GM12878 (cell line): Measurements from ENCODE around the gene CPNE4. TPM values are rescaled to one million over a fixed set of nuclear protein-coding genes. Genes with fewer than 3 reads are reported as not detected.
A peak's percentile ranks its signal among the peaks of the same experiment; 100 is the strongest.

Experiments
- ATAC-seq: fragments of 200-7000 bp; cut with Tn5 transposase; 3 replicates; pipeline ENCODE4 v1.9.1; 2020; ENCODE audit warnings: mild to moderate bottlenecking, moderate library complexity
- BruUV-seq: library from RNA; stranded (reverse); fragments of 400-500 nt; replicated peaks from 2 replicates; lab custom pipeline; 2021; lab: Mats Ljungman, UMichigan
- CTCF ChIA-PET: fragments of 300-600 bp; sonication (Branson Sonifier 250); formaldehyde crosslinking; extraction: SDS; loops from one replicate; lab custom pipeline; 2021; ENCODE audit warnings: inconsistent platforms; lab: Yijun Ruan, JAX
- POLR2A ChIA-PET: fragments of 350-600 bp; formaldehyde crosslinking; extraction: SDS; loops from one replicate; lab custom pipeline; 2021; ENCODE audit warnings: inconsistent platforms; lab: Charles Lee
- RAD21 ChIA-PET: fragments of 300-600 bp; sonication (Branson Sonifier 250); formaldehyde crosslinking; loops from one replicate; lab custom pipeline; 2023; ENCODE audit warnings: antibody characterized with exemption; ENCODE audit not compliant: unreplicated experiment; lab: Charles Lee
- SMC1A ChIA-PET: fragments of 300-600 bp; sonication (Branson Sonifier 250); formaldehyde crosslinking; loops from one replicate; lab custom pipeline; 2023; ENCODE audit not compliant: unreplicated experiment, uncharacterized antibody; lab: Charles Lee
- DNase-seq: peaks from one replicate; pipeline ENCODE4 v3.0.0-alpha.2; 2011; ENCODE audit warnings: low read depth, low spot score
- FAIRE-seq: peaks from 3 replicates; lab custom pipeline; 2011; peaks lifted over from hg19 to GRCh38; lab: Jason Lieb, UNC
- H2AFZ ChIP-seq: 2 replicates; pipeline ENCODE4 v1.6.0; 2011; ENCODE audit warnings: low read depth, low read length, control low read depth; ENCODE audit not compliant: control insufficient read depth
- H3K27ac ChIP-seq: 2 replicates; pipeline ENCODE4 v1.5.1; 2011; ENCODE audit warnings: control low read depth; ENCODE audit not compliant: control insufficient read depth, insufficient read depth
- H3K27me3 ChIP-seq, 2 experiments: replicated peaks in 1 of 2; 2 replicates each; pipeline versions ENCODE4 v1.6.0 to v1.6.1; 2011; ENCODE audit warnings: low read length in 1 of 2; ENCODE audit not compliant: control insufficient read depth in 2 of 2, insufficient read depth in 2 of 2
- H3K36me3 ChIP-seq, 2 experiments: 2 replicates each; pipeline ENCODE4 v1.5.1; 2011; ENCODE audit warnings: low read length in 1 of 2; ENCODE audit not compliant: control insufficient read depth in 2 of 2, insufficient read depth in 2 of 2
- H3K4me1 ChIP-seq: 2 replicates; pipeline ENCODE4 v1.6.1; 2011; ENCODE audit warnings: mild to moderate bottlenecking, low read length, moderate library complexity, mixed read lengths; ENCODE audit not compliant: control insufficient read depth, insufficient read depth
- H3K4me2 ChIP-seq: 2 replicates; pipeline ENCODE4 v1.6.0; 2011; ENCODE audit warnings: control low read depth; ENCODE audit not compliant: control insufficient read depth, insufficient read depth
- H3K4me3 ChIP-seq: fragments of 200-600 bp; sonication (generic); 2 replicates; pipeline ENCODE4 v1.5.1; 2016
- H3K79me2 ChIP-seq: 2 replicates; pipeline ENCODE4 v1.6.0; 2011; ENCODE audit warnings: low read length; ENCODE audit not compliant: control insufficient read depth, insufficient read depth
- H3K9ac ChIP-seq: 2 replicates; pipeline ENCODE4 v1.8.0; 2011; ENCODE audit warnings: low read length, control low read depth, mixed read lengths; ENCODE audit not compliant: control insufficient read depth, insufficient read depth
- H3K9me3 ChIP-seq: replicated peaks from 3 replicates; pipeline ENCODE4 v1.5.1; 2011; ENCODE audit warnings: mild to moderate bottlenecking, low read length; ENCODE audit not compliant: control insufficient read depth, insufficient read depth
- H4K20me1 ChIP-seq: 2 replicates; pipeline ENCODE4 v1.6.0; 2011; ENCODE audit not compliant: control insufficient read depth, insufficient read depth
- CBFB ChIP-seq: IDR thresholded peaks from 2 replicates; pipeline ENCODE4 v1.6.1; 2016; ENCODE audit warnings: antibody characterized with exemption, low read depth
- DPF2 ChIP-seq: fragments of 450-650 bp; IDR thresholded peaks from 2 replicates; pipeline ENCODE4 v1.6.1; 2017; ENCODE audit warnings: mild to moderate bottlenecking
- LARP7 ChIP-seq: fragments of 450-650 bp; IDR thresholded peaks from 2 replicates; pipeline ENCODE4 v1.6.1; 2017; ENCODE audit warnings: mild to moderate bottlenecking
- NRF1 ChIP-seq: conservative IDR thresholded peaks from 2 replicates; pipeline ENCODE4 v1.6.1; 2011; ENCODE audit warnings: mild to moderate bottlenecking, low read depth, low read length, improper control_type of control experiment
- RFX5 ChIP-seq: IDR thresholded peaks from 2 replicates; pipeline ENCODE4 v1.6.1; 2011; ENCODE audit warnings: low read depth, low read length, improper control_type of control experiment
- SMAD1 ChIP-seq: fragments of 450-650 bp; IDR thresholded peaks from 2 replicates; pipeline ENCODE4 v1.6.1; 2018; ENCODE audit warnings: mild to moderate bottlenecking, low read depth; ENCODE audit not compliant: partially characterized antibody
- USF2 ChIP-seq: IDR thresholded peaks from 2 replicates; pipeline ENCODE4 v1.6.1; 2011; ENCODE audit warnings: low read depth, low read length, improper control_type of control experiment, borderline replicate concordance
- in situ Hi-C: fragments of 300-500 bp; cut with MboI; formaldehyde crosslinking; loops from 9 replicates; pipeline ENCODE4 v1.14.3; 2018; ENCODE audit warnings: mixed read lengths
- intact Hi-C: fragments of 100-400 bp; cut with micrococcal nuclease; formaldehyde crosslinking; loops from one replicate; pipeline ENCODE4 v1.14.2; 2022; ENCODE audit not compliant: unreplicated experiment
- polyA plus RNA-seq, 11 experiments: library from polyadenylated mRNA; depleted of rRNA in 4 of 11; unstranded in 6 of 11; stranded (reverse) in 5 of 11; fragments of >200 nt; fragmentation: Nextera tagmentation in 4 of 11; fragmentation: Illumina TruSeq in 1 of 11; extraction: Ambion mirVana in 4 of 11; extraction: Trizol in 1 of 11; gene quantifications; 1 replicate in 1 of 11; 2 replicates in 10 of 11; pipeline versions ENCODE4 v1.2.1 to v1.2.3, GENCODE V29; 2011 to 2016; ENCODE audit warnings: inconsistent platforms in 2 of 11, missing spikeins in 2 of 11, low read depth in 1 of 11
- total RNA-seq, 4 experiments: library from RNA; depleted of rRNA in 3 of 4; stranded (reverse); fragments of >200 nt in 3 of 4; fragmentation: Illumina TruSeq in 1 of 4; extraction: Trizol in 1 of 4; gene quantifications; 2 replicates each; pipeline versions ENCODE4 v1.2.1 to v1.2.3, GENCODE V29; 2013 to 2021
- TF ChIP-seq, protein P1 (sequence below): IDR thresholded peaks from 2 replicates; pipeline ENCODE4 v1.6.1; 2012; ENCODE audit warnings: low read depth, low read length, improper control_type of control experiment

CPNE4 gene
- total and polyA plus RNA-seq, 10 of the 15 experiments (the other 5 are each of a cell fraction or from before 2014, with no cell fraction given) = 0.17 to 1.9 (median 0.48) TPM; not detected in 1

DNA sequence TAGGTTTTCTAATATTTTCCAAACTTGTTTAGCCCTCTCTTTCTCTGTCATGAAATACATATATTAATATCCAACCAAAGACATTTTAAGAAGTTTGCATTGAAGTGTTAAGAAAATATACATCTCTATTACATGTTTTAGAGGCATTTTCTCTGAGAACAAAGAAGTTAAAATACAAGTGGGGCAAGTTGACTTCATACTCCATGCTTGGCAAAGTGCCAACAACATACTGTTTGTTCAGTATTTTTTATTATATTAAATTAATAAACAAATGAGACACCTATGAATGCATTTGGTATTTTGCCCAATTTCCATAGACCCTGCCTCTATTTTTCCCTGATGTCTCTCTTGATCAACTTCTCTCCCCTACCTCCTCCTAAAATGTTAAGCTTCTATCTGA lies 299.3 kb downstream of the CPNE4 start:
- H3K79me2 ChIP-seq = no peaks in the 10 kb centered on the region
- ATAC-seq = no peak
- H3K4me1 ChIP-seq = peaks cover 26% of the 10 kb centered on the region
- no peaks in the 10 kb centered on the region for H3K9me3 ChIP-seq
- H4K20me1 ChIP-seq = no peaks in the 10 kb centered on the region
- no peaks in the 10 kb centered on the region for H3K36me3 ChIP-seq
- TF ChIP-seq DPF2 (no peak), CBFB (no peak), SMAD1 (peak; percentile 42)
- TF ChIP-seq, protein P1, sequence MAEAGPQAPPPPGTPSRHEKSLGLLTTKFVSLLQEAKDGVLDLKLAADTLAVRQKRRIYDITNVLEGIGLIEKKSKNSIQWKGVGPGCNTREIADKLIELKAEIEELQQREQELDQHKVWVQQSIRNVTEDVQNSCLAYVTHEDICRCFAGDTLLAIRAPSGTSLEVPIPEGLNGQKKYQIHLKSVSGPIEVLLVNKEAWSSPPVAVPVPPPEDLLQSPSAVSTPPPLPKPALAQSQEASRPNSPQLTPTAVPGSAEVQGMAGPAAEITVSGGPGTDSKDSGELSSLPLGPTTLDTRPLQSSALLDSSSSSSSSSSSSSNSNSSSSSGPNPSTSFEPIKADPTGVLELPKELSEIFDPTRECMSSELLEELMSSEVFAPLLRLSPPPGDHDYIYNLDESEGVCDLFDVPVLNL = no peak
- ChIA-PET RAD21 (no interaction called here), POLR2A (no interaction called here), CTCF (interaction anchor here (1.7 kb wide), 1 partner anchor 21 kb away, joined by 4 read pairs; no protein-coding TSS in a partner anchor), SMC1A (interaction anchor here (0.7 to 1.2 kb wide), 4 partner anchors 30 to 294 kb away, joined by 3 to 5 read pairs (median 4); no protein-coding TSS in a partner anchor)
- no peak overlapping the region for H3K9ac ChIP-seq
- no peaks in the 10 kb centered on the region for H3K27me3 ChIP-seq
- BruUV-seq = no TSS peak
- intact Hi-C loops = no loop called here
- H3K4me3 ChIP-seq = no peak overlapping the region
- no peak overlapping the region for H3K4me2 ChIP-seq
- no peak overlapping the region for H3K27ac ChIP-seq
- DNase-seq = no peak
- in situ Hi-C loops = no loop called here
- H2AFZ ChIP-seq = no peak overlapping the region
- no peak for FAIRE-seq

GRCh38 chr3:131735116-131735515 lies 299.7 kb downstream of the CPNE4 start:
- Histone ChIP-seq H3K4me3 (no peak overlapping the region), H4K20me1 (no peaks in the 10 kb centered on the region), H3K4me2 (no peak overlapping the region), H3K79me2 (no peaks in the 10 kb centered on the region), H3K9ac (no peak overlapping the region), H2AFZ (peak overlapping the region; percentile 33), H3K4me1 (peaks cover 26% of the 10 kb centered on the region), H3K36me3 (no peaks in the 10 kb centered on the region), H3K27ac (no peak overlapping the region), H3K27me3 (no peaks in the 10 kb centered on the region), H3K9me3 (no peaks in the 10 kb centered on the region)
- BruUV-seq = no TSS peak
- ATAC-seq (no peak), FAIRE-seq (no peak), DNase-seq (no peak)
- SMC1A ChIA-PET = interaction anchor here (0.9 to 1.2 kb wide), 2 partner anchors 30 to 42 kb away, joined by 3 to 5 read pairs; no protein-coding TSS in a partner anchor
- CTCF ChIA-PET = interaction anchor here (0.7 kb wide), 1 partner anchor 24 kb away, joined by 3 read pairs; no protein-coding TSS in a partner anchor
- TF ChIP-seq NRF1 (no peak), USF2 (no peak), RFX5 (no peak), LARP7 (no peak)
- intact Hi-C loops (no loop called here), in situ Hi-C loops (no loop called here)
- RAD21 ChIA-PET = no interaction called here
- POLR2A ChIA-PET = no interaction called here
